GM23338 (cell line): ENCODE measurements around the gene RNF215.

ENCODE experiments used
- CTCF ChIP-seq, 2 experiments: fragments of 200-600 bp in 1 of 2; sonication (generic) in 1 of 2; conservative IDR thresholded peaks; 2 replicates each; pipeline versions ENCODE4 v1.5.1 to v1.6.1; 2016 to 2017; ENCODE audit warnings: antibody characterized with exemption in 2 of 2, low read depth in 2 of 2, mild to moderate bottlenecking in 2 of 2, moderate library complexity in 1 of 2
- EZH2 ChIP-seq: fragments of 200-600 bp; sonication (generic); IDR thresholded peaks from one replicate; pipeline ENCODE4 v1.8.0; 2017; ENCODE audit warnings: antibody characterized with exemption, mild to moderate bottlenecking, low read depth; ENCODE audit not compliant: unreplicated experiment

- no peak for TF ChIP-seq CTCF (conservative IDR thresholded peaks at IDR 0.05; ENCODE audit: low read depth in 2 of 2)
- no peak for TF ChIP-seq EZH2
Observed at GRCh38 chr22:30399718-30400117, 12.5 kb upstream of the RNF215 start.
